ENCODE data around the gene PDGFB.

The PDGFB gene

GRCh38 chr22:39177456-39177775 lies 67.4 kb downstream of the PDGFB start:
- DNase-seq (ENCODE audit: low spot score) = peak; percentile 27
- in situ Hi-C loops (cut with MboI; ENCODE audit: low sequenced_read_pairs, unreplicated experiment) = no loop called here
- TF ChIP-seq CTCF (IDR thresholded peaks at IDR 0.05; ENCODE audit: borderline replicate concordance, control extremely low read depth, extremely low read depth, insufficient read depth, missing control alignments) = no peak

GRCh38 chr22:39176714-39177455 lies 67.9 kb downstream of the PDGFB start:
- in situ Hi-C loops (cut with MboI; ENCODE audit: low sequenced_read_pairs, unreplicated experiment) = no loop called here
- no peak for DNase-seq (ENCODE audit: low spot score)
- no peak for TF ChIP-seq CTCF (IDR thresholded peaks at IDR 0.05; ENCODE audit: borderline replicate concordance, control extremely low read depth, extremely low read depth, insufficient read depth, missing control alignments)

- in situ Hi-C loops (cut with MboI; ENCODE audit: low sequenced_read_pairs, unreplicated experiment) = no loop called here
- TF ChIP-seq CTCF (IDR thresholded peaks at IDR 0.05; ENCODE audit: borderline replicate concordance, control extremely low read depth, extremely low read depth, insufficient read depth, missing control alignments) = no peak
- DNase-seq (ENCODE audit: low spot score) = peak; percentile 21
Measured at GRCh38 chr22:39176143-39176713, 68.6 kb downstream of the PDGFB start.

- in situ Hi-C loops (cut with MboI; ENCODE audit: low sequenced_read_pairs, unreplicated experiment) = no loop called here
- DNase-seq (ENCODE audit: low spot score) = peak; percentile 21
- TF ChIP-seq CTCF (IDR thresholded peaks at IDR 0.05; ENCODE audit: borderline replicate concordance, control extremely low read depth, extremely low read depth, insufficient read depth, missing control alignments) = no peak
Measured at GRCh38 chr22:39175353-39176142, 69.2 kb downstream of the PDGFB start.

- in situ Hi-C loops (cut with MboI; ENCODE audit: low sequenced_read_pairs, unreplicated experiment) = loop anchor here (5.0 to 25.0 kb wide), 2 partner anchors 138 to 338 kb away; partner anchors contain the start of genes ATF4 and MIEF1
- no peak for TF ChIP-seq CTCF (IDR thresholded peaks at IDR 0.05; ENCODE audit: borderline replicate concordance, control extremely low read depth, extremely low read depth, insufficient read depth, missing control alignments)
- DNase-seq (ENCODE audit: low spot score) = peak; percentile 49
Measured at GRCh38 chr22:39174498-39175352, 70.1 kb downstream of the PDGFB start.

Measured in GM13976 (cell line).